Activated naive CD8-positive, alpha-beta T cell treated with anti-CD3 and anti-CD28 coated beads, Interleukin-2, amount 50 U/mL, for 24 hours (primary cell): ENCODE data around the gene PCBP2.
A peak's percentile ranks its signal among the peaks of the same experiment; 100 is the strongest.
"Not testable (repeated sequence)": the region's sequence is repeated elsewhere in the genome, so short reads cannot be mapped to it uniquely, and the experiment has no call there.

ENCODE experiments used
- ATAC-seq: fragments of 150-1000 bp; cut with Tn5 transposase; one replicate; pipeline ENCODE4 v1.10.0; 2021
- DNase-seq: peaks from one replicate; pipeline ENCODE4 v3.0.0; 2021
- H3K27ac Mint-ChIP-seq: one replicate; pipeline ENCODE4 v1.8.0; 2021; ENCODE audit warnings: mild to moderate bottlenecking, mixed read lengths
- H3K27me3 Mint-ChIP-seq: one replicate; pipeline ENCODE4 v1.8.0; 2021; ENCODE audit warnings: mixed read lengths
- H3K36me3 Mint-ChIP-seq: one replicate; pipeline ENCODE4 v1.8.0; 2021; ENCODE audit warnings: low read depth, mixed read lengths
- H3K4me1 Mint-ChIP-seq: one replicate; pipeline ENCODE4 v1.8.0; 2021; ENCODE audit warnings: mixed read lengths
- H3K4me3 Mint-ChIP-seq: one replicate; pipeline ENCODE4 v1.8.0; 2021; ENCODE audit warnings: mild to moderate bottlenecking, moderate library complexity, mixed read lengths
- H3K9me3 Mint-ChIP-seq: one replicate; pipeline ENCODE4 v1.8.0; 2021; ENCODE audit warnings: mixed read lengths

The PCBP2 gene

DNA sequence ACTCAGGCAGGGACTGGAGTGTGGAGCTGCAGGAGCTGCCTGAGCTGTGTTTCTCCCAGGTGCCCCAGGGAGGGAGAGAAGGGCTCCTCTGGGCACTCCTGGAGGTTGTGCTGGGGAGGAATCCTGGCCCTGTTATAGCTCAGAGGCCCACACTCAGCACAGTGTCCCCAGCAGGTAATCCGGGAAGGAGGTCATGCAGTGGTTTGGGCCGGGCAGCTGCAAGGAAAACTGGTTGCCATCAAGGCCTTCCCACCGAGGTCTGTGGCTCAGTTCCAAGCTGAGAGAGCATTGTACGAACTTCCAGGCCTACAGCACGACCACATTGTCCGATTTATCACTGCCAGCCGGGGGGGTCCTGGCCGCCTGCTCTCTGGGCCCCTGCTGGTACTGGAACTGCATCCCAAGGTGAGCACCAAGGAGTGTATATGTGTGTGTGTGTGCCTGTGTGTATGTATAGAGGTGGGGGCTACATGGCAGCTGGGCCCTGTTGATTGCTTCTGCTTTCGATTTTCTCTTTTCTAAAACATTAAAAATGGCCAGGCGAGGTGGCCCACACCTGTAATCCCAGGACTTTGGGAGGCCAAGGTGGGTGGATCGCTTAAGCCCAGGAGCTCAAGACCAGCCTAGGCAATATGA lies 26.3 kb upstream of the PCBP2 start:
- Mint-ChIP-seq H3K4me1 (peaks cover 23% of the 10 kb centered on the region), H3K27ac (no peak overlapping the region), H3K9me3 (no peaks in the 10 kb centered on the region), H3K36me3 (no peaks in the 10 kb centered on the region), H3K4me3 (no peak overlapping the region), H3K27me3 (no peaks in the 10 kb centered on the region)
- DNase-seq, result no peak
- ATAC-seq, result no peak

DNA sequence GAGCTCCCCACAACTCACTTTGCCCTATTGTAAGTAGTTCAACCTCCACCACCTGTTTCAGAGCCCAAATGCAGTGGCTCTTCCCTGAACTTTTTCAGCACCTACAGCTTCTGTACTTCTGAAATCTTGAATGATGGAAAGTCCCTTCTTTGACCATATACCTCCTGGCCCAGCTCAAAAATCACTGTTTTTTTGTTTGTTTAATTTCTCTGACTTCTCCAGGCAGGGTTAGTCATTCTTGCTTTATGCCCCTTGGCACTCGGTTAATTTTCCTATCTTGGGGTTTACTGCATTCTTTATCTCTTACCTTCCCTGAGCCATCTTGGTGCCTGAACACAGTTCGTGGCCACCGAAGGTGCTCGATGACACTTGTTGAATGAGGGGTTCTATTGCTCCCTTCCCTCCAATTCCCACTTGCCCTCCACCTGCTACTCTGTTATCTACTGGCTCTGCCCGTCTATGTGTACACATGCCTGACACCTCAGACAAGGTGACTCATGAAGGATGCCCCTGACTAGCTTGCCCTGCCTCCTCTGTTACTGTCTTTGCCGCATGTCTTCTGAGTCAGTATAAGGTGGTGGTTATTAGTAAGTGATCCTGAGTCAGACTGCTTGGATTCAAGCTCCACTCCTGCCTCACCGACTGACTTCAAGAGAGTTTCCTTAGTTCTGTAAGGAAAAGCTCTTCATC lies 23.9 kb upstream of the PCBP2 start:
- H3K27me3 Mint-ChIP-seq, result no peaks in the 10 kb centered on the region
- DNase-seq, result peak; percentile 36

DNA sequence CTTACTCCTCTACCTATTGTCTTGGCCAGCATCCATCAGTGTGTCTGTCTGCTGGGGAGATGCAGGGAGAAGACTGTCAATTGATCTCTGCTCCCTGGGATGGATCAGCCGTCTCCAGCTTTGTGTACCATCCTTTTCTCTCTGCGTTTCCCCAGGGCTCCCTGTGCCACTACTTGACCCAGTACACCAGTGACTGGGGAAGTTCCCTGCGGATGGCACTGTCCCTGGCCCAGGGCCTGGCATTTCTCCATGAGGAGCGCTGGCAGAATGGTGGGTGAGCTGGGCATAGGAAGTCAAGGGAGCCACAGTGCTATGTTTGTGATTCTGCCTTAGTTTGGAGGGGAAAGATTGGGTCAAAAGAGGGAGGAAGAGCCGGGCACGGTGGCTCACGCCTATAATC lies 23.2 kb upstream of the PCBP2 start:
- H3K9me3 Mint-ChIP-seq, result no peaks in the 10 kb centered on the region
- H3K27ac Mint-ChIP-seq, result peak overlapping the region; percentile 12
- peaks cover 14% of the 10 kb centered on the region for H3K4me1 Mint-ChIP-seq
- H3K27me3 Mint-ChIP-seq, result no peaks in the 10 kb centered on the region
- H3K36me3 Mint-ChIP-seq, result no peaks in the 10 kb centered on the region
- ATAC-seq, result no peak
- no peak overlapping the region for H3K4me3 Mint-ChIP-seq
- DNase-seq, result no peak

More for the DNA sequence above, 23.9 kb upstream of the PCBP2 start:
- peak overlapping the region; percentile 12 for H3K27ac Mint-ChIP-seq
- peaks cover 14% of the 10 kb centered on the region for H3K4me1 Mint-ChIP-seq
- H3K4me3 Mint-ChIP-seq, result no peak overlapping the region
- no peaks in the 10 kb centered on the region for H3K36me3 Mint-ChIP-seq
- no peaks in the 10 kb centered on the region for H3K9me3 Mint-ChIP-seq
- peak; percentile 100 for ATAC-seq

DNA sequence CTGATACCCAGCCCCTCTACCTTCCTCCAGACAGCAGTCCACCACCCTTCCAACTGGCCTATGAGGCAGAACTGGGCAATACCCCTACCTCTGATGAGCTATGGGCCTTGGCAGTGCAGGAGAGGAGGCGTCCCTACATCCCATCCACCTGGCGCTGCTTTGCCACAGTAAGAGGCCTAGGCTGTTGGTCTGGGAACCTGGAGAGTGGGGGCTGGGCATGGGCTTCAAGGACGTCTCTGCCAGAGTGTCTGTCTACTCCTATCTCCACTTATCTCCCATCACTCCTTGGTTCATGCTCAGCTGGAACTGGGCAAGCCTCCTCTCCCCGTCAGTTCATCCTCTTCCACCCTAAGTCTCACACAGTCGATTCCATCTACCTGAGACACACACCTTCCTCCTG lies 21.8 kb upstream of the PCBP2 start:
- no peak overlapping the region for H3K27ac Mint-ChIP-seq
- H3K27me3 Mint-ChIP-seq, result no peaks in the 10 kb centered on the region
- H3K4me3 Mint-ChIP-seq, result no peak overlapping the region
- H3K36me3 Mint-ChIP-seq, result no peaks in the 10 kb centered on the region
- H3K4me1 Mint-ChIP-seq, result peaks cover 14% of the 10 kb centered on the region
- ATAC-seq (no peak), DNase-seq (no peak)
- H3K9me3 Mint-ChIP-seq, result no peaks in the 10 kb centered on the region

DNA sequence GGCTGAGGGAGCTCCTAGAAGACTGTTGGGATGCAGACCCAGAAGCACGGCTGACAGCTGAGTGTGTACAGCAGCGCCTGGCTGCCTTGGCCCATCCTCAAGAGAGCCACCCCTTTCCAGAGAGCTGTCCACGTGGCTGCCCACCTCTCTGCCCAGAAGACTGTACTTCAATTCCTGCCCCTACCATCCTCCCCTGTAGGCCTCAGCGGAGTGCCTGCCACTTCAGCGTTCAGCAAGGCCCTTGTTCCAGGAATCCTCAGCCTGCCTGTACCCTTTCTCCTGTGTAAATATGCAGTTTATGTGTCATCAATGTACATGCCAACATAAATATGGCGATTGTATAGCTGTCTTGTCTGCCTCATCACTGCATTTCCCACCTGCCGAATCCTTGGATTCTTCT lies 20.7 kb upstream of the PCBP2 start:
- Mint-ChIP-seq H3K27ac (no peak overlapping the region), H3K9me3 (no peaks in the 10 kb centered on the region), H3K36me3 (no peaks in the 10 kb centered on the region), H3K4me1 (peaks cover 14% of the 10 kb centered on the region), H3K4me3 (no peak overlapping the region), H3K27me3 (no peaks in the 10 kb centered on the region)
- DNase-seq, result no peak
- ATAC-seq, result no peak

DNA sequence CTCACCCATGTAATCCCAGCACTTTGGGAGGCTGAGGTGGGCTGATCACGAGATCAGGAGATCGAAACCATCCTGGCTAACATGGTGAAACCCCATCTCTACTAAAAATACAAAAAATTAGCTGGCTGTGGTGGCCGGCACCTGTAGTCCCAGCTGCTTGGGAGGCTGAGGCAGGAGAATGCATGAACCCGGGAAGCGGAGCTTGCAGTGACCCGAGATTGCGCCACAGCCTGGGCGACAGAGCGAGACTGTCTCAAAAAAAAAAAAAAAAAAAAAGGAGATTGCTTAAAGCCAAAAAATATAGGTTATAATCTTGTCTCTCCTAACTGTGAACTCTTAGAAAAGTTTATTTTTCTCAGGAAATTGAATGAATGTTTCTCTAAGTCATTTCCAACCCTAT lies 16.6 kb upstream of the PCBP2 start:
- H3K27ac Mint-ChIP-seq, H3K9me3 Mint-ChIP-seq, DNase-seq, H3K36me3 Mint-ChIP-seq, H3K27me3 Mint-ChIP-seq, H3K4me1 Mint-ChIP-seq, H3K4me3 Mint-ChIP-seq, ATAC-seq: not testable (repeated sequence)

DNA sequence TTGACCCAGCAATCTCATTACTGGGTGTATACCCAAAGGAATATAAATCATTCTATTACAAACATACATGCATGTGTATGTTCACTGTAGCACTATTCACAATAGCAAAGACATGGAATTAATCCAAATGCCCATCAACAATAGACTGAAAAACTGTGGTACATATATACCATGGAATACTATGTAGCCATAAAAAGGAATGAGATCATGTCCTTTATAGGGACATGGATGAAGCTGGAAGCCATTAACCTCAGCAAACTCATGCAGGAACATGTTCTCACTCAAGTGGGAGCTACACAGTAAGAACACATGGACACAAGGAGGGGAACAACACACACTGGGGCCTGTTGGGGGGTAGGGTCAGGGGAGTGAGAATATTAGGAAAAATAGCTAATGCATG lies 12.3 kb upstream of the PCBP2 start:
- not testable (repeated sequence) for DNase-seq, ATAC-seq, H3K27me3 Mint-ChIP-seq, H3K9me3 Mint-ChIP-seq
- Mint-ChIP-seq H3K4me1 (peaks cover 23% of the 10 kb centered on the region), H3K4me3 (peak overlapping the region; percentile 7), H3K27ac (peak overlapping the region; percentile 11), H3K36me3 (peaks cover 13% of the 10 kb centered on the region)

DNA sequence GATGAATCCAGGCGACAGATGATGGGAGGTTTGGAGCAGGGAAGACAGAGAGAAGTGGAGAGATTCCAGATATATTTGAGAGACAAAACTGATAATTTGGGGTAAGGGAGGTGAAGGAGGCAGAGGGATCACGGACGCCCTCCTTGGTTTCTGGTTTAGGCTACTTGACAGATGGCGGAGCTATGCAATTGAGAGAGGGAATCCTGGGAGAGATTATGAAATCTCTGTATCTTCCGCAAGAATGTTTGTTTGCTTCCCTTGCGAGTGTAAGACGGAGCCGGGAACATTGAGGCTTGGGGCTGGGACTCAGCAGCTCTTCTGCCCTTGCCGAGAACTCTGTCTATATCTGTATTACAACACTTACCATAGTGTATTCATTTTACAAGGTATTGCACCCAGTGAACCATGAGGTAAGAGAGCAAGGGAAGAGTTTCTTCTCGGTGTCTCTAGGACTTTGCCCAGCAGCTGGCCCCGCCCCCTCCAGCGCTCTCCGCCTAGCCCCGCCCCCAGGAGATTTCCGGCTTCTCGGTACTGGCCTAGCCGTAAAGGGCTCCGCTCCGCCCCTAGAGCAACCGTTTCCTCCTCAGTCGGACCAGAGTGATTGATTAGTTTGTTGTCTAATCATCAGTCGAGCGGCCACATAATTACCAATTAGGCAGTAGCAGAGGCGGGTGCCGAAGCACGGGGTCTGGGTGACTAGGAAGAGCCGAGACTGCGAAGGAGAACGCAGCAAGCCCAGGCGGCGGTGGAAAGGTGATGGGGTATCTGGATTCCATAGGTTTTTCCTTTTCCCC lies 10.7 kb upstream of the PCBP2 start, which contains the start of gene PRR13:
Gene PRR13 (plus strand): TSS at position 695 of the 794 bp plus-strand sequence. CDS start 981 bp downstream, outside the sequence.
- H3K9me3 Mint-ChIP-seq, result no peaks in the 10 kb centered on the region
- DNase-seq, result peak; percentile 99

DNA sequence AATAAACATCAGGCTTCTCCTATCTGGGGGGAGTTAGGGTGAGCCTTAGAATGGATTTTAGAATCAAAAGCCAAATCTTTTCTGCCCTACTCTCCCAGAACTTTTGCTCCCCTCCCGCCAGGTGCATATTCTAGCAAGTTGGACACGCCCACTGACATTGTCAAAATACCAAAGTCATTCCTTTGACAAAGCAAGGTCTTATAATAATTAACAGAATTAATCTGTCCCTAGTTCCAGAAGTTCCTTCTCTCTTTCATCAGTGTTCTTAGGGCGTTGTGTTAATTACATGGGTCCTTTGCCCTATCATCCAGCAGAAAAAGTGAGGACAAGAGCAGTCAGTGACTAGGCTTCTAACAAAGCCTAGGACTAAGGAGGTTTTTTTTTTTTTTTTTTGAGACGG lies 7.9 kb upstream of the PCBP2 start:
- ATAC-seq (no peak), DNase-seq (no peak)
- H3K36me3 Mint-ChIP-seq, result peaks cover 41% of the 10 kb centered on the region
- peak overlapping the region; percentile 65 for H3K4me3 Mint-ChIP-seq
- H3K9me3 Mint-ChIP-seq, result no peaks in the 10 kb centered on the region
- no peaks in the 10 kb centered on the region for H3K27me3 Mint-ChIP-seq
- peaks cover 39% of the 10 kb centered on the region for H3K4me1 Mint-ChIP-seq
- no peak overlapping the region for H3K27ac Mint-ChIP-seq

More for the DNA sequence above, 10.7 kb upstream of the PCBP2 start, which contains the start of gene PRR13:
- H3K4me3 Mint-ChIP-seq, result peak within 1 kb of the TSS; percentile 94
- H3K4me1 Mint-ChIP-seq, result peaks cover 37% of the 10 kb centered on the region
- peaks cover 27% of the 10 kb centered on the region for H3K36me3 Mint-ChIP-seq
- H3K27ac Mint-ChIP-seq, result peak within 1 kb of the TSS; percentile 90
- peak; percentile 100 for ATAC-seq
- no peaks in the 10 kb centered on the region for H3K27me3 Mint-ChIP-seq

DNA sequence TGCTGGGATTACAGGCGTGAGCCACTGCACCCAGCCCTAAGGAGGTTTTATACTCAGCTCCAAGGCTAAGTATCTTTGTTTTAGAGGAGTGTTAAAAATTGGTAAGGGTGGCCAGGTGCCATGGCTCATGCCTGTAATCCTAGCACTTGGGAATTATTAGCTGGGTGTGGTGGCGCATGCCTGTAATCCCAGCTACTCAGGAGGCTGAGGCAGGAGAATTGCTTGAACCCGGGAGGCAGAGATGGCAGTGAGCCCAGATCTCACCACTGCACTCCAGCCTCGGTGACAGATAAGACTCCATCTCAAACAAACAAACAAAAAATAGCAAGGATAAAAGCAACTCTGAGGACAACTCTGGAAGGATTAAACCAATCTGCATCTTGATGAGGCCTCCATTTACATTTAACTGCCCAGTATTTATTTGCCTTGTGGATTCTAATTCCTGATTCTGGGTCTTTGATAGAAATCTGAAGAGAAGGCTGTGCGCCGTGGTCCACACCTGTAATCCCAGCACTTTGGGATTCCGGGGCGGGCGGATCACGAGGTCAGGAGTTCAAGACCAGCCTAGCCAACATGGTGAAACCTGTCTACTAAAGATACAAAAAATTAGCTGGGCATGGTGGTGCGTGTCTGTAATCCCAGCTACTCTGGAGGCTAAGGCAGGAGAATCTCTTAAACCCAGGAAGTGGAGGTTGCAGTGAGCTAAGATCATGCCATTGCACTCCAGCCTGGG lies 7.1 kb upstream of the PCBP2 start:
- peak overlapping the region; percentile 62 for H3K27ac Mint-ChIP-seq
- DNase-seq, ATAC-seq, H3K27me3 Mint-ChIP-seq, H3K9me3 Mint-ChIP-seq: not testable (repeated sequence)
- peak overlapping the region; percentile 24 for H3K4me3 Mint-ChIP-seq
- H3K36me3 Mint-ChIP-seq, result peaks cover 41% of the 10 kb centered on the region
- peaks cover 38% of the 10 kb centered on the region for H3K4me1 Mint-ChIP-seq

DNA sequence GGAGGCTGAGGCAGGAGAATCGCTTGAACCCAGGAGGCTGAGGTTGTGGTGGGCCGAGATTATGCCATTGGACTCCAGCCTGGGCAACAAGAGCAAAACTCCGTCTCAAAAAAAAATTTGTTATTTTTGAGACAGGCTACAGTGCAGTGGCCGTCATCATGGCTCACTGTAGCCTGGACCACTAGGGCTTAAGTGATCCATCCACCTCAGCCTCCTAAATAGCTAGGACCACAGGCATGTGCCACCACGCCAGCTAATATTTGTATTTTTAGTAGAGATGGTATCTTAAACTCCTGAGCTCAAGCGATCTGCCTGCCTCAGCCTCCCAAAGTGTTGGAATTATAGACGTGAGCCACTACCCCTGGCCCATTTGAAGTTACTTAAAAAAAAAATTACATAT lies 966 bp upstream of the PCBP2 start:
- ATAC-seq (no peak), DNase-seq (no peak)
- peak overlapping the region; percentile 17 for H3K4me3 Mint-ChIP-seq
- no peaks in the 10 kb centered on the region for H3K27me3 Mint-ChIP-seq
- H3K4me1 Mint-ChIP-seq, result peaks cover 44% of the 10 kb centered on the region
- H3K9me3 Mint-ChIP-seq, result no peaks in the 10 kb centered on the region
- H3K36me3 Mint-ChIP-seq, result peaks cover 53% of the 10 kb centered on the region
- no peak overlapping the region for H3K27ac Mint-ChIP-seq

DNA sequence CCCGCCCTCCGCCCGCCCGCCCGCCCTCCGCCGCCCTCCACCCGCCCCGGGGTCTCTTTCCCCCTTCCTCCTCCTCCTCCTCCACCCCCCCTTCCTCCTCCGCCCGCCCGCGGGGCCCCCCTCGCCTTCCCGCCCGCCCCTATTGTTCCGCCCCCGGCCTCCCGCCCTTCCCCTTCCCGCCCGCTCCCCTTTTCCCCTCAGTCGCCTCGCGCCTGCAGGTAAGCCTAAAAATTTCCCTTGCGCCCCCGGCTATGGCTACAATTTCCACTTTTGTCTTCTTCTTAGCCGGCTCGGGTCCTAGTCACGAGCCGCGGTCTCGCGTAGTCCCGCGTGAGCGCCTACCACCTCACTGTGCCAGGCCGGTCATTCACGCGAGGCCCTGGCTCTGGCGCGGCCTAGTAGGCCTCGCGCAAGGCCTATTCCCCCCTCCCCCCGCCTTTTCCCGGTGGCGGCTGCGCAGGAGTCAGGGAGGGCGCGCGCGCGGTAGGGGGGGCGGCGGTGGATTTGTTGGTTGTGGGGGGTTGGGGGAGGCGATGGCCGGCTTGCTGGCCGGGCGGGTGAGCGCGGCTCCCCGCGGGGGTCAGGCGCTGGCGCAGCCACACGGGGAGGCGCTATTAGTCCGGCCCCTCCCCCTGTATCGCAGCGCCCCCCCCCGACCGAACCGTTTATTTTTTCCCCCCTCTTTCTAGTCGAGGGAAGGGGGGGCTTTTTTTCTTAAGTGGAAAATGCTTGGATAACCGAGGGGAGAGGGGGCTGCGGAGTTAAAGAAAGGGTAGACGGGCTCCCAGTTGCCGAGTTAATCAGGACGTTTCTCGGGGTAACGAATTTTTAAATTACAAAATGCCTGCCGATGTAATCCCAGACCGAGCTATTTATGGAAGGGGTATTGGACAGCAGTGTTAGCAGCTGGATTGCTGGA lies 516 bp downstream of the PCBP2 start:
- Mint-ChIP-seq H3K4me1 (peaks cover 43% of the 10 kb centered on the region), H3K4me3 (peak overlapping the region; percentile 97), H3K27ac (peak overlapping the region; percentile 99), H3K27me3 (no peaks in the 10 kb centered on the region), H3K36me3 (peaks cover 57% of the 10 kb centered on the region), H3K9me3 (no peaks in the 10 kb centered on the region)
- DNase-seq (peak; percentile 73), ATAC-seq (peak; percentile 35)

DNA sequence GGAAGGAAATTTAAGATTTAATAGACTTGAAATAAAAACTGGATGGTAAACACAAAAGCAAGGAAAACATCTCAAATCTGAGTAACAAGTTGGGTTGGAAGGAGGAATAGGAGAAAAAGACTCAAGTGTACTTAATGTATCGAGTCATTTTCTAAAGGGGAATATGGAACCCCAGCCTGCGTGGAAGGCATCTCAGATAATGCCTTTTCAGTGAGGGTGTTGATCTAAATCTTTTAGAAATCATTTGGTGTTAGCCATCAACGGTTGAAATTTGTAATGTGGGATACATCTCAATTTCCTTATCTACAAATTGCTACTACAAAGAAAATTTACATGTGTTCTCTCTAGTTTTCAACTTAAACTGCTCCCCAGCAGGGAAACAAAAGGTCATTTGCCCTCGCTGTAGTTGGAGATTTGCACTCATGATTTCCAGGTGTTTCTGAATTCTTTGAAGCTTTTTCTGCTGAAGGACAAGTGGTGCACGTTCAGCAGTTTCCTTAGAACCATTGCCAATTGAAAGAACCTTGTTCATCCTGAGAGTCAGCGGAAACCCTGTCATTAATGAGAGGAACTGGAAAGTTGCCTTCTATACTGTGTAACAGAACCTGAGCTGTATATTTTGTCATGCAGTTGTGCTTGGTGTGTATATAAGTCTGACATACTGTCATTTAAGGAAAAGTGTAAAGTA lies 2.2 kb downstream of the PCBP2 start:
- Mint-ChIP-seq H3K36me3 (peaks cover 63% of the 10 kb centered on the region), H3K4me1 (peaks cover 53% of the 10 kb centered on the region), H3K9me3 (no peaks in the 10 kb centered on the region), H3K4me3 (peak overlapping the region; percentile 97), H3K27ac (peak overlapping the region; percentile 99), H3K27me3 (no peaks in the 10 kb centered on the region)
- DNase-seq, result no peak
- no peak for ATAC-seq
